ENCODE data around the gene RNF217.

GRCh38 chr6:124963831-124964763, 1.9 kb downstream of the RNF217 start:
- TF ChIP-seq CTCF (IDR thresholded peaks at IDR 0.05 in 8 of 11, conservative IDR thresholded peaks at IDR 0.05 in 3 of 11), result no peak
- TF ChIP-seq POLR2A (IDR thresholded peaks at IDR 0.05), result no peak
- no peak for TF ChIP-seq POLR2AphosphoS5 (IDR thresholded peaks at IDR 0.05)
